ENCODE measurements around the gene MSANTD2. TPM values are rescaled to one million over a fixed set of nuclear protein-coding genes. Genes with fewer than 3 reads are reported as not detected.

The MSANTD2 gene
- total RNA-seq, 1 experiment from 2014 or later = 8.6 TPM

DNA sequence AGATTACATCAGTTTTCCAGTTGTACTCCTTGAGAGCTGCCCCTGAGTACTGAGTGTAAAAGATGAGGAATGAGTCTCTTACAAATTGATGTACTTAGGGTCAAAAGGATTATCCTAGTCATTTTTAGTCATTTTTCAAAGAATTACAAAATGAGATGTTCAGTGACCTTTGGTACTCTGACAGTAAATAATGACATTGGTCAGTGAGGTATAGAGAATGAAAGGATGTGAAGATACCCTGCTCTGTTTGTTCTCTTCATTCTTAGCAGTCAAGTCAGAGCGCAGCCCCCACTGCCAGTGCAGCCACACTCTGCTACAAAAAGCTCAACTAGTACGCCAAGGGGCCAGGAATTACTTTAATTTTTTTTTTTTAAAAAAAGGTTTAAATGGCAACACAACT, 34.0 kb downstream of the MSANTD2 start (continued):
- TF ChIP-seq, protein P1, sequence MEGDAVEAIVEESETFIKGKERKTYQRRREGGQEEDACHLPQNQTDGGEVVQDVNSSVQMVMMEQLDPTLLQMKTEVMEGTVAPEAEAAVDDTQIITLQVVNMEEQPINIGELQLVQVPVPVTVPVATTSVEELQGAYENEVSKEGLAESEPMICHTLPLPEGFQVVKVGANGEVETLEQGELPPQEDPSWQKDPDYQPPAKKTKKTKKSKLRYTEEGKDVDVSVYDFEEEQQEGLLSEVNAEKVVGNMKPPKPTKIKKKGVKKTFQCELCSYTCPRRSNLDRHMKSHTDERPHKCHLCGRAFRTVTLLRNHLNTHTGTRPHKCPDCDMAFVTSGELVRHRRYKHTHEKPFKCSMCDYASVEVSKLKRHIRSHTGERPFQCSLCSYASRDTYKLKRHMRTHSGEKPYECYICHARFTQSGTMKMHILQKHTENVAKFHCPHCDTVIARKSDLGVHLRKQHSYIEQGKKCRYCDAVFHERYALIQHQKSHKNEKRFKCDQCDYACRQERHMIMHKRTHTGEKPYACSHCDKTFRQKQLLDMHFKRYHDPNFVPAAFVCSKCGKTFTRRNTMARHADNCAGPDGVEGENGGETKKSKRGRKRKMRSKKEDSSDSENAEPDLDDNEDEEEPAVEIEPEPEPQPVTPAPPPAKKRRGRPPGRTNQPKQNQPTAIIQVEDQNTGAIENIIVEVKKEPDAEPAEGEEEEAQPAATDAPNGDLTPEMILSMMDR (IDR thresholded peaks at IDR 0.05 in 2 of 3, conservative IDR thresholded peaks at IDR 0.05 in 1 of 3; ENCODE audit: borderline replicate concordance in 1 of 3, insufficient read depth in 1 of 3, low read depth in 2 of 3, low read length in 2 of 3) = no peak
- TF ChIP-seq ZNF274 (IDR thresholded peaks at IDR 0.05; ENCODE audit: low read depth, low read length) (no peak), SP1 (IDR thresholded peaks at IDR 0.05; ENCODE audit: low read depth) (no peak), YY1 (IDR thresholded peaks at IDR 0.05; ENCODE audit: extremely low read depth, insufficient replicate concordance, low read depth, low read length) (no peak), ELF1 (IDR thresholded peaks at IDR 0.05; ENCODE audit: borderline replicate concordance, low read depth) (no peak), JUND (IDR thresholded peaks at IDR 0.05) (no peak), EGR1 (IDR thresholded peaks at IDR 0.05; ENCODE audit: low read depth) (no peak), EZH2 (IDR thresholded peaks at IDR 0.05) (no peak), FOSL1 (IDR thresholded peaks at IDR 0.05; ENCODE audit: low read depth) (no peak)
- TF ChIP-seq, protein P2, sequence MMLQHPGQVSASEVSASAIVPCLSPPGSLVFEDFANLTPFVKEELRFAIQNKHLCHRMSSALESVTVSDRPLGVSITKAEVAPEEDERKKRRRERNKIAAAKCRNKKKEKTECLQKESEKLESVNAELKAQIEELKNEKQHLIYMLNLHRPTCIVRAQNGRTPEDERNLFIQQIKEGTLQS (IDR thresholded peaks at IDR 0.05) = no peak
- TF ChIP-seq, protein P3, sequence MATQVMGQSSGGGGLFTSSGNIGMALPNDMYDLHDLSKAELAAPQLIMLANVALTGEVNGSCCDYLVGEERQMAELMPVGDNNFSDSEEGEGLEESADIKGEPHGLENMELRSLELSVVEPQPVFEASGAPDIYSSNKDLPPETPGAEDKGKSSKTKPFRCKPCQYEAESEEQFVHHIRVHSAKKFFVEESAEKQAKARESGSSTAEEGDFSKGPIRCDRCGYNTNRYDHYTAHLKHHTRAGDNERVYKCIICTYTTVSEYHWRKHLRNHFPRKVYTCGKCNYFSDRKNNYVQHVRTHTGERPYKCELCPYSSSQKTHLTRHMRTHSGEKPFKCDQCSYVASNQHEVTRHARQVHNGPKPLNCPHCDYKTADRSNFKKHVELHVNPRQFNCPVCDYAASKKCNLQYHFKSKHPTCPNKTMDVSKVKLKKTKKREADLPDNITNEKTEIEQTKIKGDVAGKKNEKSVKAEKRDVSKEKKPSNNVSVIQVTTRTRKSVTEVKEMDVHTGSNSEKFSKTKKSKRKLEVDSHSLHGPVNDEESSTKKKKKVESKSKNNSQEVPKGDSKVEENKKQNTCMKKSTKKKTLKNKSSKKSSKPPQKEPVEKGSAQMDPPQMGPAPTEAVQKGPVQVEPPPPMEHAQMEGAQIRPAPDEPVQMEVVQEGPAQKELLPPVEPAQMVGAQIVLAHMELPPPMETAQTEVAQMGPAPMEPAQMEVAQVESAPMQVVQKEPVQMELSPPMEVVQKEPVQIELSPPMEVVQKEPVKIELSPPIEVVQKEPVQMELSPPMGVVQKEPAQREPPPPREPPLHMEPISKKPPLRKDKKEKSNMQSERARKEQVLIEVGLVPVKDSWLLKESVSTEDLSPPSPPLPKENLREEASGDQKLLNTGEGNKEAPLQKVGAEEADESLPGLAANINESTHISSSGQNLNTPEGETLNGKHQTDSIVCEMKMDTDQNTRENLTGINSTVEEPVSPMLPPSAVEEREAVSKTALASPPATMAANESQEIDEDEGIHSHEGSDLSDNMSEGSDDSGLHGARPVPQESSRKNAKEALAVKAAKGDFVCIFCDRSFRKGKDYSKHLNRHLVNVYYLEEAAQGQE (IDR thresholded peaks at IDR 0.05; ENCODE audit: low read depth) = no peak

All from HCT116 (cell line).